GM18951 (cell line): ENCODE results near the gene STXBP4.

Experiments
- POLR2A ChIP-seq: IDR thresholded peaks from 4 replicates; pipeline ENCODE4 v1.6.1; 2011; ENCODE audit warnings: mild to moderate bottlenecking; ENCODE audit not compliant: insufficient read length, insufficient read depth; ENCODE audit errors: extremely low read depth
- in situ Hi-C: fragments of 300-500 bp; cut with MboI; formaldehyde crosslinking; loops from one replicate; pipeline ENCODE4 v1.12.0; 2022; ENCODE audit warnings: low sequenced_read_pairs, mixed read lengths, inconsistent platforms; ENCODE audit not compliant: unreplicated experiment

The STXBP4 gene

GRCh38 chr17:55081559-55081958 lies 113.0 kb downstream of the STXBP4 start:
- TF ChIP-seq POLR2A = no peak
- in situ Hi-C loops = no loop called here

- in situ Hi-C loops = no loop called here
- TF ChIP-seq POLR2A = no peak
Observed at GRCh38 chr17:55086635-55087058, 118.1 kb downstream of the STXBP4 start.

- in situ Hi-C loops = no loop called here
Observed at GRCh38 chr17:55089256-55089655, 120.7 kb downstream of the STXBP4 start.

GRCh38 chr17:55090079-55090492 lies 121.5 kb downstream of the STXBP4 start:
- in situ Hi-C loops = no loop called here
- no peak for TF ChIP-seq POLR2A

More at GRCh38 chr17:55089256-55089655, 120.7 kb downstream of the STXBP4 start:
- TF ChIP-seq POLR2A = no peak

GRCh38 chr17:55093353-55093752 lies 124.8 kb downstream of the STXBP4 start:
- no peak for TF ChIP-seq POLR2A
- in situ Hi-C loops = no loop called here

- in situ Hi-C loops = no loop called here
Observed at GRCh38 chr17:55098765-55099164, 130.2 kb downstream of the STXBP4 start.

GRCh38 chr17:55110521-55110920 lies 142.0 kb downstream of the STXBP4 start:
- no peak for TF ChIP-seq POLR2A
- in situ Hi-C loops = no loop called here

More at GRCh38 chr17:55098765-55099164, 130.2 kb downstream of the STXBP4 start:
- no peak for TF ChIP-seq POLR2A

- no peak for TF ChIP-seq POLR2A
- in situ Hi-C loops = no loop called here
Observed at GRCh38 chr17:55114283-55114682, 145.7 kb downstream of the STXBP4 start.

- in situ Hi-C loops = no loop called here
- TF ChIP-seq POLR2A = no peak
Observed at GRCh38 chr17:55116440-55116914, 147.9 kb downstream of the STXBP4 start.

GRCh38 chr17:55117164-55117563 lies 148.6 kb downstream of the STXBP4 start:
- in situ Hi-C loops = no loop called here
- TF ChIP-seq POLR2A = no peak

GRCh38 chr17:55120651-55121050 lies 152.1 kb downstream of the STXBP4 start:
- no peak for TF ChIP-seq POLR2A
- in situ Hi-C loops = no loop called here

GRCh38 chr17:55121268-55121667 lies 152.7 kb downstream of the STXBP4 start:
- in situ Hi-C loops = no loop called here
- no peak for TF ChIP-seq POLR2A

GRCh38 chr17:55122114-55122513 lies 153.5 kb downstream of the STXBP4 start:
- TF ChIP-seq POLR2A = no peak
- in situ Hi-C loops = no loop called here

- in situ Hi-C loops = no loop called here
- no peak for TF ChIP-seq POLR2A
Observed at GRCh38 chr17:55124730-55125360, 156.3 kb downstream of the STXBP4 start.
